Stimulated activated CD4-positive, alpha-beta T cell treated with anti-CD3 and anti-CD28 coated beads, Interleukin-1b, Interleukin-23, amount 100 ng/mL, for 1 hour (primary cell): ENCODE results near the gene MACF1.
"Not testable (repeated sequence)": the region's sequence is repeated elsewhere in the genome, so short reads cannot be mapped to it uniquely, and the experiment has no call there.

Experiments used
- DNase-seq, 2 donors: peaks; one replicate each; pipeline ENCODE4 v3.0.0-alpha.2; 2020; ENCODE audit warnings: low read depth in 2 of 2

MACF1 gene

DNA sequence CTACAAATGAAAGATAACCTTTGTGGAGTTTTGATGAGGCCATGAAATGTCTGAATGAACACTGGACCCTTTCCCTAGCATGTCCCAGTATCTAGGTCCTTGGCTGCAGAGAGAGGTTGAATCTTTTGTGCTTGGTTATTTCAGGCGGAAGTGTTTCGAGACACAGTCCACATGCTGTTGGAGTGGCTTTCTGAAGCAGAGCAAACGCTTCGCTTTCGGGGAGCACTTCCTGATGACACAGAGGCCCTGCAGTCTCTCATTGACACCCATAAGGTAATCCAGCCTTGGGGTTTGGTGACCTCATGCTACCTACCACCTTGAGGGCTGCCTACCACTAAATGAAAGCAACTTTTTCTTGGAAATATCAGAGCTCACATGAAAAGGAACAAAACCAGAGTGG, 248.0 kb downstream of the MACF1 start:
- DNase-seq = no peak

DNA sequence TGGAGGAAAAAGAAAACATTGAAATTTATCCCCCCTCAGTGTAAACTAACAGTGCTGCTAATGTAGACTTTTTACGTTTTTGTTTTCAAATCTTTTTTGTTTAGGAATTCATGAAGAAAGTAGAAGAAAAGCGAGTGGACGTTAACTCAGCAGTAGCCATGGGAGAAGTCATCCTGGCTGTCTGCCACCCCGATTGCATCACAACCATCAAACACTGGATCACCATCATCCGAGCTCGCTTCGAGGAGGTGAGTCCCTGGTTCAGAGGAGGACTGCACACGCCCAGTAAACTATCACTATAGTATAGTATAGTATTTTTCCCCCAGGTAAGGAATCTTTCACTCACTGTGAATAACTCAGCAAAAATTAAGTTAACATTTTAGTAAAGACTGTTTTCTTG, 249.1 kb downstream of the MACF1 start:
- no peak for DNase-seq

DNA sequence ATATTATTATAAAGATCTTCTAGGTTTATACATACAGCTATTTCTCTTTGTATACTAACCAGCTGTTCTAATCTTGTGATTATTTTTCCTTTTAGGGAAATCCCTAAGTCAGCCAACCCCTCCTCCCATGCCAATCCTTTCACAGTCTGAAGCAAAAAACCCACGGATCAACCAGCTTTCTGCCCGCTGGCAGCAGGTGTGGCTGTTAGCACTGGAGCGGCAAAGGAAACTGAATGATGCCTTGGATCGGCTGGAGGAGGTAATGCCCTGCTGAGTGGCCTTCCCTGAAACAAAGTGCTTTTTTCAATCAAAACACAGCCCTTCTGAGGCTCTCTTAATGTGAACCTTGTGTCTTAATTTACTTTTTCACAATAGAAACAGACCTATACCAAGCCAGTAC, 254.5 kb downstream of the MACF1 start:
- no peak for DNase-seq

DNA sequence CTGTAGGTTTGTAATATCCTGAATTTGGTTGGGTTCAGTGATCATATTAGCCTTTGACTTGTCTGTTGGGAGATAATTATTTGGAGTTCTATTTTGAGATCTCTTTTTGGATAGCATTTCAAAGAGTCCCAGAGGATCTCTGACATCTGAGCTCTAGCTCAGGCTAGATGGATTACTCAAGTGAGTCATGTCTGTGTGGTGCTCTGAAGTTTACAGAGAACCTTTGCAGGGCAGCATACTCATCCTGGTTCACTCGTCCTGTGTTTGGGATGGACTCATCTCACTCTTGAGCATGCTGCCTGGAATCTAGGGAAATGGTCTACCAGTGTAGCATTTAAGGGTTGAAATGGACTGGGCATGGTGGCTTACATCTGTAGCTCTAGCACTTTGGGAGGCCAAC, 257.6 kb downstream of the MACF1 start:
- DNase-seq = no peak

DNA sequence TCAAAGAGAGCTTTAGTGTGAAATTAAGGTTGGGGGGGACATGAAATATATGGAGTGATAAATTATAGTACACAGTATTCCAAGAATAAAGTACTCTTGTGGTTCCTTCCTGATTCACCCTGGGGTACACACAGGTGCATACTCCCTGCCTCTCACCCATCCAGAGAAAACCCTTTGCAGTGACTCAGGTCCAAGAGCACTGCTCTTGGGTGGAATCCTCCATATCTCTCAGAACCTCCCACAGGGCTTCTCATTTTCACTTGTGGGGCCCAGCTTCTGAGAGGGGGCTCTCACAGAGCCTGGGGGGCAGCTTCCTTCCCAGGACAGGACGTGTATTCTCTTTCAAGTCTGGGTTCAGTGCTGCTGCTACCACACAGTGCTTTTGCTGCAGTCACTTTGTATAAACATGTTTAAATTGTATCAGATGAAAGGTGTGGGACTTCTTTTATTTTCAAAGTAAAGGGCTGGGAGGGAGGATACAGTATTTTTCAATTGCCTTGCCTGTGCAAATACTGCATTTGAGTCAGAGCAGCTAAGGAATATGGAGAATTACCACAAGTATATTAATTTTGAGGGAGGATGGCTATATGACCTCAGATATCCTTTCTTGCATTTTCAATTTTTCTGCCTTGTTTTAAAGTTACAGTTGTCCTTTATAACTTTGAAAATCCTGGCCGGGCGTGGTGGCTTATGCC, 262.1 kb downstream of the MACF1 start:
- no peak for DNase-seq

DNA sequence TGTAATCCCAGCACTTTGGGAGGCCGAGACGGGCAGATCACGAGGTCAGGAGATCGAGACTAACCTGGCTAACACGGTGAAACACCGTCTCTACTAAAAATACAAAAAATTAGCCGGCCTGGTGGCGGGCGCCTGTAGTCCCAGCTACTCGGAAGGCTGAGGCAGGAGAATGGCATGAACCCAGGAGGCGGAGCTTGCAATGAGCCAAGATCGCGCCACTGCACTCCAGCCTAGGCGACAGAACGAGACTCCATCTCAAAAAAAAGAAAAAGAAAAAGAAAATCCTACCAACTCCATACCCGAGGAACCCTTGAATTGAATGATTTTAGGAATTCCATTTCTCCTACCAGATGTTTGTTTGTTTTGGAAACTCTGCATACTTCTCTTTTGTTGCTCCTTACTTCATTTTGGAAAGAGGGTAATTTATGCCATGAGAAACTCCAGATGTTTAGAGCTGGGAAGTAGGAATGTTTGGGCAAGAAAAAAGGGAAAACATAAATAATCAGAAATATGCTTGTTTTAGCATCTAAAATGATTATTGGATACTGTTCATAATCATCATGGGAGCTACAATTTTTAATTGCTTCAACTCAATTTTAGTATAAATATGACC, 262.7 kb downstream of the MACF1 start:
- not testable (repeated sequence) for DNase-seq

DNA sequence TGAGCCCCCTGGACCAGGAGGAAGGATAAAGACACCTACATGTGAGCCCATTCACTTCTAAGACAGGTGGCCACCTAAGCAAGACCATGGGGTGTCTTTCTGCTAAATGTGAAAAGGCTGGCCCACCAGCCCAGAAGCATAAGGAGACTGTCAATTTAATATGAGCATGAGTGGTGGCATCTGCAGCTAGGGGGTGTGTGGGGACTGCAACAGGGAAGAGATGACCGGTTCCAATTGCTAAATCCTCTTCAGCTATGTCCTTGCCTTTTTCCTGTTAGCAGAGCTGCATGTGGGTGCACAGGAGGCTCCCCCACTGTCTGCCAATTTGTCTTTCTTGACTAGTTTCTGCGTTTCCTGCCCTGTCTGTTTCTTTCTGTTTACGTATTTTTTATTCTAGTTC, 264.7 kb downstream of the MACF1 start:
- no peak for DNase-seq

DNA sequence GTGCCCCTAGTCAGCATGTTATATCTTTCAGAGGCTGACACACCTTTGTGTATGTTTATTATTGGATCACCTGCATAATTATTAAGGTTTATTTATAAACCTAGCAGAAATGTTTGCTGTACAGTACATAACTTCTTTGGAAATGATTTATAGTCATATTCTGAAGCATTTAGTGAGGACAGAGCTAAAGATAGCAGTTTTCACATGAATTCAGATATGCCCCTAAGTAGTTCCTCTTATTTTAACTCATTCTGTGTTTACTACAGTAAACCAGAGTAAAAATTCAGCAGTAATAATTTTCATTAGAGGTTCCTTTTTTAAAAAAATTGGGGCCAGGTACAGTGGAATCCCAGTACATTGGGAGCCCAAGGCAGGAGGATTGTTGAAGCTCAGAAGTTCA, 265.5 kb downstream of the MACF1 start:
- DNase-seq = no peak

DNA sequence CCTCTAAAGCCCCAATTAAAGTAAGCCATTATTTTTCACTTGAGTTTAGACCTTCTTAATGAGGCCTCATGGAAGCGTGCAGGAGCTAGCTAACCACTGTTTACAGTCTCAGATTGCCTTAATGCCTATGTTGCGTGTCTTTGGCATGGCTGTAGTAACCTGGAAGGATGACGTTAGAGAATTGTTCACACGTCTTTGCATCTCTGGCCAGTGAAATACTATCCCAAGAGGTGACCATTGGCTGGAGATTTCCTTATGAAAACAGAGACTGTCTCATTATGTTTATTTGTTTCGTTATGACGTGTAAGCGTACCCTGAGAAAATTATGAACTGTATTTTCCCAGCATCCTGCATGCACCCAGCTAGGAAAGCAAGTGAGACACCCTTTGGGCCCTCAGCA, 268.3 kb downstream of the MACF1 start:
- DNase-seq = no peak

DNA sequence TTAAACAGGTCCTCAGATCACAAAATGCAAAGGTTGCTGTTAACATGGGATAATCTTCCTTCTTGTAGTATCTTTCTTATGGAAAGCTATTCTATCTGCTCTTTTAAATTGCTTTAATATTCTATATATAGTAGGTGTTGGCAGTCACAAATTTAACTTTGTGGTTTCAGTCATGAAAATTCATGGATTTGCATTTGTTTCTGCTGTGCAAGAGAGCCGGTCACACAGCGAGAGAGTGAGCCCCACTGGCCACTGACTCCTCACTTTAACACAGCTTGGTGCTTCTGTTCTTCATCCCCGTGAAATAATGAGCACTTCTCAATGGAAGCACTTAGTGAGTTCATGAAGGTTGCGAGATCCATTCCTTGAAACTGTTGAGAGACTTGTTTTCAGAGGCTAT, 268.8 kb downstream of the MACF1 start:
- no peak for DNase-seq

DNA sequence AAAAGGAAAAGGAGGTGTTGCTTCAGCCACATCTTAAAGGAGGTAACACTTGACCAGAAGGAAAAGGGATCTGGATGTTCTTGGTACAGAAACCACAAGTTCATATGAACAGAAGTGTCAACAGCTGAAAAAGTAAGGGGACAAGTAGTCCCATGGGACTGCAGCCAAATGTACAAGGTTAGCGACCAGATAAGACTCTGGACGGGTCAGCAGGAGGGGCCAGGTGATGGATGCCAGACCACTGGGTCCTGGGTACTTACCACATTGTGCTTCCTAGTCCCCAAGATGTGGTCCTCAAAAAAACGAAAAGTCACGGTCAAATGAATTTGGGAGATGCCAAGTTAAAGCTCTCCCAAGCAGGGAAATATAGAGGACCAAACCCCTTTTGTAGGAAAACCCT, 270.3 kb downstream of the MACF1 start:
- no peak for DNase-seq

DNA sequence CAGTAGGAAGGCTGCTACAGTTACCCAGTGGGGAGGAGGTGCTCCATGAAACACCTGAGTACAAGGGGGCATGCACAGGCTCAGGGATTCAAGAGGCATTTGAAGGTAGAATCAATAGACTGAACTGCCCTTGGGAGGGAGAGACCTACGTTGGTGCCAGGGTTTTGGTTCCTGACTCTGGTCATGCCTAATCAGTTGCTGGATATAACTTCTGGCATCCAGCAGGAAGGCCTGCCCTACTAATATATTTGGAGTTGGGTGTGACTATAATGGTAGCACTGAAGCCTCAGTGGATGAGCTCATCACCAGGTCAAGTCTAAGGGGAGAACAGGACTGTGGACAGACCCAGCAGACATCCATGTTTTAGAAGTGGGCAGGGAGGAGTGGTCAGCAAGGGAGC, 271.1 kb downstream of the MACF1 start:
- not testable (repeated sequence) for DNase-seq

DNA sequence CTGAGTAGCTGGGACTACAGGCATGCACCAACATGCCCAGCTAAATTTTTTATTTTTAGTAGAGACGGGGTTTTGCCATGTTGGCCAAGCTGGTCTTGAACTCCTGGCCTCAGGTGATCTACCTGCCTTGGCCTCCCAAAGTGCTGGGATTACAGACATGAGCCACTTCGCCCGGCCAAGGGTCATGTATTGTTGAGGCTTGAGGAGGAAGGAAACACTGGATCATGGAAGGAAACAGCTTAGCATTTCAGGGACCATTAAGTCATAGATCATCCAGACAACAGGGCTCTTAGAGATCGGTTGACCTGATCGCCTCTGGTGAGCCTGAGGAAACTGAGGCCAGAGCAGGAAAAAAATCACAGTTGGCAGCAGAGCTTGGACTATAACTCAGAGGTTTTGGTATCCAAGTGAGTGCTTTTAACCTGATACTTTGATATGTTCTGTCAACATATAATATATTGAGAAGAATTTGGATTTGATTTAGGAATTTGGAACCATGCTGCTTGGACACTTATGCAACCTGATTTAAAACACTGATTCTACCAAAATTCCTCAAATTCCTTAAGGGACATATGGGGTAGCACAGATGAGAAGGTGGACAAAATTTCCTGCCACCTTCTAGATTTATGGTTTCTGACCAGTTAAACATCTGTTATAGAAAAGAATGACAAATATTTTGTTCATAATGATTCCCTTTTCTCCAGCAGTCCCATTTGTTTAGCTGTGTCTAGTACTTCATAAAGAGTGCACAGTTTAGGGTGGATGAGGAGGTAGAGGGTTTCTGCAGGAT, 273.8 kb downstream of the MACF1 start:
- no peak for DNase-seq

DNA sequence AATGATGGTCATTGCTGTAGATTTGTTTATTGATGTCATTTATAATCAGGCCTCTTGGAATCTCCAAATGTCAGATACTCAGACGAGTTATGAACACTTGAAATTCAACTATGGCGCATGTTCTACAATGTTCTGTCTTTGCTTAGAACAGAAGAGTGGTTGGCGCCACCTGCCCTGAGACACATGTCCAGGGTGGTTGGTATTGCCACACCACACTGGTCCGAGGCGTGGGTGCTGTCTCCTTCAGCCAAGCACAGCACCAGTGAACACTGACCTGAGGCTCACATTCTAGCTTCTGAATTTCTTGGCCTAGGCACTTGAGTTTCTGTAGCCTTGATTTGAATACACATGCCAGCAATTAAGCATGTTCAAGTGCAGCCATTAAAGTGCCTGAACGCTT, 276.8 kb downstream of the MACF1 start:
- no peak for DNase-seq

DNA sequence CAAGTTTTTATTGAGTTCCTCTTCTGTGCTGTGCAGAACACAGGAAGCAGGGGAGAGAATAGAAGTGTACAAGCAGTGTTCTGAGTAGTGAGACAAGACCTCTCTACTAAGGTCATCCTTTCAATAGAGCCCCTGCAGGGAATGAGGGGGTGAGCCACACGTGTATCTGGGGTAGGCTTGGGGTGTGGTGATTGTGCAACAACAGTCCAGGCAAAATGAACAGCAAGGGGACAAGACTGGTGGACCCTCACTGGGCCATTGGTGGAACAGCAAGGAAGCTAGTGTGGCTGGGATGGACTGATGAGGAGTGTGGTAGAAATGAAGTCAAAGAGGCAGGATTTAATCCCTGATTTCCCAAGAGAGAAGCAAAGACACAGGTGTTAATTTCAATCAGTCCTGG, 278.8 kb downstream of the MACF1 start:
- no peak for DNase-seq

DNA sequence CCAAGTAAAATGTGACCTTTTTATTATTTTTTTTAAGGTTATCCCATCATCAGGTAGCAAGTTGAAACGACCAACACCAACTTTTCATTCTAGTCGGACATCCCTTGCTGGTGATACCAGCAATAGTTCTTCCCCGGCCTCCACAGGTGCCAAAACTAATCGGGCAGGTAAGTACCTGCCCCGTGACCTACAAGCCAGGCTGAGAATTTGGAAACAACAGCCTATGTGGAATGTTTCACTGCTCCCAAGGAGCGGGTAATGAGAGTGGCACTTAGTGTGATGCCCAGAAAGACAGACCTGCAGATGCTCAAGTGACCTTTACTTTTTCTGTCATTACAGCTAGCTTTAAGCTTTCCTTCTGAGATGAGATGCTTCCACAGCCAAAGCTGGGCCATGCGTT, 280.1 kb downstream of the MACF1 start:
- no peak for DNase-seq

DNA sequence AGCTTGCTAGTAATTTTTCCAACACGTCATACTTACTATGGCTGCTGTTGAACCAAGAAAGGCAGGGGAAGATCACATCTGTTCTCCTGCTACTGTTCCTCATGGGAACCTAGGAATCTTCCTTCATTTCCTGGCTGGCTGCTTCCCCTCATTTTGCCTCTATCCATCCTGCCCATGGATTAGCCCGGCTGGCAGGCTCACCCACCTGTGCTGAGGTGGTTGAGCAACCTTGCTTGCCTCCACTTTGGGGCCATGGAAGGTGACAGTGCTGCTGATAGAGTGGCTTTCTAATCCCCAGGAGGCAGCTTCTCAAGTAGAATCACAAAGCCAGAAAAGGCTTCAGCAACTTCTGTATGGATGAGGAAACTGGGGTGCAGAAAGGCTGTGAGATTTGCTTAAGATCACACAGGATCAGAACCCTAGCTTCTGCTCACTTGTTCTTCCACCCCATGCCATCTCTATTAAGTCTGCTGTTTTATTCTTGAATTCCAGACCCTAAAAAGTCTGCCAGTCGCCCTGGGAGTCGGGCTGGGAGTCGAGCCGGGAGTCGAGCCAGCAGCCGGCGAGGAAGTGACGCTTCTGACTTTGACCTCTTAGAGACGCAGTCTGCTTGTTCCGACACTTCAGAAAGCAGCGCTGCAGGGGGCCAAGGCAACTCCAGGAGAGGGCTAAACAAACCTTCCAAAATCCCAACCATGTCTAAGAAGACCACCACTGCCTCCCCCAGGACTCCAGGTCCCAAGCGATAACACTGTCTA, 280.7 kb downstream of the MACF1 start:
- no peak for DNase-seq

DNA sequence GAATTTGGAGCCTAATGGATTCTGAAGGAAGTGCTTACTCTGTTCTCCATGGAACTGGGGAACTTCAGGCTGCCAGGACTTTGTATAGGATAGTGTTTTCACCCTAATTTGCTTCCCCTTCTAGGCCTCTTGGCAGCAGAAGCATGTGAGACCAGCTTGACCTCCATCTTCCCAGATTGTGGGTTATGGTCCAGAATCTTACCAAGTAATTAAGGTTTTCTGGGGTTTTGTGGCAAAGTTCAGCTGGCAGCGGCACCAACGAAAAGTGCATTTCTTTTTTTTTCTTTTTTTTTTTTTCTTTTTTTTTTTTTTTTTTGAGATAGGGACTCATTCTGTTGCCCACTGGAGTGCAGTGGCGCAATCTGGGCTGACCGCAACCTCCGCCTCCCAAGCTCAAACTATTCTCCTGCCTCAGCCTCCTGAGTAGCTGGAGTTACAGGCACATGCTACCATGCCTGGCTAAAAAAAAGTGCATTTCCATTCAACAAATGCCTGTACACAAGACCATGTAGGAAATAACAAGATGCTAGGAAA, 283.6 kb downstream of the MACF1 start:
- no peak for DNase-seq

DNA sequence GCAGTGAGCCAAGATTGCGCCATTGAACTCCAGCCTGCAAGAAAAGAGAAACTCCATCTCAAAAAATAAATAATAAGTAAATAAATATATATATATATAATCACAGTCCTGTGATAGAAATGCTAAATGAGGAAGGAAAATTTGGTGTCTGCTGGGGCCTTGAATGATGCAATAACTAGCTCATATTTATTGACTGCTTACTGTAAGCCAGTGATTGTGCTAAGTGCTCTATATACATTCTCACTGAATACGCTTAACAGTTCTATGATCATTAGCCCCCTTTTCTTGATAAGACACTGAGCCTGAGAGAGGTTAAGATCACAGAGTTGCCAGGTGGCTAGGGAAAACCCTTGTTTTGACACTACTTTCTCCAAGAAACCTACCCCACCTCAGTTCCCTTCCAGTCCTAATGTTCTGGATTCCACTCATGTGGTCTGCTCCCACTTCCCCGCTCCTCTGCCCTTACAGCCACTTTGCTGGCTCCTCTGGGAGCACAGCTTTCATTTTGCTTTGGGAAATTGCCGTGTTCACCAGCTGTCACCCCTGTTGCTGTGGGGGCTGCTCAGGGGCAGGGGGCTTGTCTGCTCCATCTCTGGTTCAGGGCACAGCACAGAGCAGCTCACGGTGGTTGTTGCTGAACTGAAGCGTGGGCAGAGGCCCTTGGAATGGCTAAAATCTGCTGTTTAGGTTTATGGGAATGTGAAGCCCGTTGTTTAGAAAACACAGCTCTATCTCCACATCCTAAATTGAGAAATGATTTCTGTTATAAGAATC, 284.5 kb downstream of the MACF1 start:
- no peak for DNase-seq

DNA sequence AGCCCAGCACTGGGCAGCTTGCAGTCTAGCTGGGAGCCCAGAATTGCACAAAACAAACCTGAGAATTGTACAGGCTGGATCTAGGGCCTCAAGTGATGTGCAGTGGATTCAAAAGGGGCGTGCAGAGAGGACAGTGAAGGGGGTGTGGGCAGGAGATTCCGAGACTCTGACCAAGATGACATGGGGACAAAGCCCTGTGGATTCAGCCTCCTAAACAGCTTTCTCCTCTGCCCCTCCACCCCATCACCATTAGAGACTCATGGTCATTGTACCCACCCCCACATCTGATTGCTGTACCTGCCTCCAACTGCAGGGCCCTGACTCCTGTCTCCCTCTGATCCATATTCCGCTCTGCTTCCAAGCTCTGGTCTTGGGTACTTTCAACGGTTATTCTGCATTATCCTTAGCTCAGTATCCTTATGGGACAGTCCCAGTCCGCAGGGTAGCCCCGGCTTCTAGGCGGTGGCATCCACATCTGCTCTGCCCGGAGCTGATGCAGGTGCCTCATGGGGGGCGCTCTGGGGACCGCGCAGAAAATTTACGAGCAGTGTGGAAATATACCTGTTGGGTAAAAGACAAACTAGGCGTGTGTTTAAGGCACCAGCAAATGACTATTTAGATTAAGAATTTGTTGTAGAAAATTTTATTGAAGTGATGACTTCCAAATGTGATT, 285.2 kb downstream of the MACF1 start:
- no peak for DNase-seq
